ENCODE data around the gene SLC6A1. TPM values are rescaled to one million over a fixed set of nuclear protein-coding genes. Genes with fewer than 3 reads are reported as not detected.
A peak's percentile ranks its signal among the peaks of the same experiment; 100 is the strongest.

Gene SLC6A1
- total RNA-seq, 1 donor from 2014 or later, result 0.52 TPM

DNA sequence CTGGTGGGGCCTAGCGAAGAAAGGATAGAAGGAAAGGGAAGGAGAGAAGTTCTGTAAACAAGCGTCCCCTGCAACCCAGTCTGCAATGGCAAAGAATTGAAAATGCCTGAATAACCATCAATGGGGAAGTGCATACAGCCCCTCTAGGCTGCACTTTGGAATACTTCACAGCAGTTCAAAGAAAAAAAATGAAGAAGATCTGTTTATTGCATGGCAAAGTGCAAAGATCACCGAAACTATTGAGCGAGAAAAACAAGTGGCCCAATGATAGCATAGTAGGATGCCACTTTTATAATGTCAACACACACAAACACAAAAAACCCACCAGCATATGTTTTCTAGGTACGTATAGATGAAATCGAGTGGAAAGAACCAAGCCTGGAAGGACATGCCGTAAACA is 13.6 kb upstream of the SLC6A1 start:
- peaks cover 13% of the 10 kb centered on the region for H3K27me3 Mint-ChIP-seq (ENCODE audit: insufficient read depth, low read depth)
- H3F3A ChIP-seq (ENCODE audit: low read depth), result no peaks in the 10 kb centered on the region
- H3K36me3 Mint-ChIP-seq, result no peaks in the 10 kb centered on the region
- peaks cover 8% of the 10 kb centered on the region for H3K4me1 ChIP-seq
- no peaks in the 10 kb centered on the region for H3K36me3 ChIP-seq
- H3K27ac Mint-ChIP-seq, result peak overlapping the region; percentile 25
- H3K9ac ChIP-seq, result no peak overlapping the region
- no peak overlapping the region for H2AFZ ChIP-seq (replicated peaks)
- H3K79me2 ChIP-seq (ENCODE audit: low read depth), result no peaks in the 10 kb centered on the region
- no peaks in the 10 kb centered on the region for H4K20me1 ChIP-seq (ENCODE audit: low read depth)
- H3K9me3 ChIP-seq (ENCODE audit: low read depth), result no peaks in the 10 kb centered on the region
- H3K9me3 Mint-ChIP-seq, result peaks cover 2% of the 10 kb centered on the region
- H3K4me1 Mint-ChIP-seq, result peaks cover 27% of the 10 kb centered on the region
- no peak overlapping the region for H3K4me2 ChIP-seq
- H3K4me3 Mint-ChIP-seq, result no peak overlapping the region
- H3K27ac ChIP-seq, result no peak overlapping the region
- H3K4me3 ChIP-seq, result no peak overlapping the region
- TF ChIP-seq EZH2phosphoT487 (IDR thresholded peaks at IDR 0.05), result no peak
- no peak for TF ChIP-seq EZH2 (IDR thresholded peaks at IDR 0.05)
- TF ChIP-seq, protein P1, sequence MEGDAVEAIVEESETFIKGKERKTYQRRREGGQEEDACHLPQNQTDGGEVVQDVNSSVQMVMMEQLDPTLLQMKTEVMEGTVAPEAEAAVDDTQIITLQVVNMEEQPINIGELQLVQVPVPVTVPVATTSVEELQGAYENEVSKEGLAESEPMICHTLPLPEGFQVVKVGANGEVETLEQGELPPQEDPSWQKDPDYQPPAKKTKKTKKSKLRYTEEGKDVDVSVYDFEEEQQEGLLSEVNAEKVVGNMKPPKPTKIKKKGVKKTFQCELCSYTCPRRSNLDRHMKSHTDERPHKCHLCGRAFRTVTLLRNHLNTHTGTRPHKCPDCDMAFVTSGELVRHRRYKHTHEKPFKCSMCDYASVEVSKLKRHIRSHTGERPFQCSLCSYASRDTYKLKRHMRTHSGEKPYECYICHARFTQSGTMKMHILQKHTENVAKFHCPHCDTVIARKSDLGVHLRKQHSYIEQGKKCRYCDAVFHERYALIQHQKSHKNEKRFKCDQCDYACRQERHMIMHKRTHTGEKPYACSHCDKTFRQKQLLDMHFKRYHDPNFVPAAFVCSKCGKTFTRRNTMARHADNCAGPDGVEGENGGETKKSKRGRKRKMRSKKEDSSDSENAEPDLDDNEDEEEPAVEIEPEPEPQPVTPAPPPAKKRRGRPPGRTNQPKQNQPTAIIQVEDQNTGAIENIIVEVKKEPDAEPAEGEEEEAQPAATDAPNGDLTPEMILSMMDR (IDR thresholded peaks at IDR 0.05), result no peak
- peaks cover 6% of the 10 kb centered on the region for H3K27me3 ChIP-seq
- no peak for DNase-seq (ENCODE audit: low spot score)

DNA sequence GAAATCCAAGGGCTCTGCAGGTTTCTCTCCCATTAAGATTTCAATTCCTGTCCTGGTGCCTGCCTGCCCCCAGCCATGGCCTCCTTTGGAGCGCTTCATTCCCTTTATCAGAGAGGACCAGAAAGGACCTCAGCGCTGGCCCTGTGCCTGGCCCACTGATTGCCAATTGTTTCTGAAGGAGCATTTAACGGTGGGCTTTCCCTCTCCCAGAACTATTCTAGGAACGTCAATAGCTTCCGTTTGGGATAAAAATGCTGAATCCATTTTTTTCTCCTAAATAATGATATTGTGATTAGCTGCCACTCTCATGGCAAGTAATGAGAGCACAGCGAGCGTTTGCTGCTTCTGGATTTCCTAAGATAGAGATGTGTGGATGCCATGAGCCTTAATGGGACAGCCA is 12.2 kb upstream of the SLC6A1 start:
- Mint-ChIP-seq H3K36me3 (no peaks in the 10 kb centered on the region), H3K9me3 (peaks cover 2% of the 10 kb centered on the region), H3K27me3 (ENCODE audit: insufficient read depth, low read depth) (peaks cover 9% of the 10 kb centered on the region), H3K27ac (no peak overlapping the region), H3K4me3 (no peak overlapping the region), H3K4me1 (peaks cover 27% of the 10 kb centered on the region)
- DNase-seq (ENCODE audit: low spot score), result no peak
- Histone ChIP-seq H3K79me2 (ENCODE audit: low read depth) (no peaks in the 10 kb centered on the region), H2AFZ (replicated peaks) (no peak overlapping the region), H3K27ac (no peak overlapping the region), H3K4me2 (no peak overlapping the region), H3K9me3 (ENCODE audit: low read depth) (no peaks in the 10 kb centered on the region), H3K4me1 (peaks cover 8% of the 10 kb centered on the region), H3K9ac (no peak overlapping the region), H3K4me3 (no peak overlapping the region), H3K36me3 (no peaks in the 10 kb centered on the region), H4K20me1 (ENCODE audit: low read depth) (no peaks in the 10 kb centered on the region), H3F3A (ENCODE audit: low read depth) (no peaks in the 10 kb centered on the region), H3K27me3 (peaks cover 6% of the 10 kb centered on the region)
- TF ChIP-seq EZH2phosphoT487 (IDR thresholded peaks at IDR 0.05), result no peak
- TF ChIP-seq, protein P1 (IDR thresholded peaks at IDR 0.05), result no peak
- no peak for TF ChIP-seq EZH2 (IDR thresholded peaks at IDR 0.05)

DNA sequence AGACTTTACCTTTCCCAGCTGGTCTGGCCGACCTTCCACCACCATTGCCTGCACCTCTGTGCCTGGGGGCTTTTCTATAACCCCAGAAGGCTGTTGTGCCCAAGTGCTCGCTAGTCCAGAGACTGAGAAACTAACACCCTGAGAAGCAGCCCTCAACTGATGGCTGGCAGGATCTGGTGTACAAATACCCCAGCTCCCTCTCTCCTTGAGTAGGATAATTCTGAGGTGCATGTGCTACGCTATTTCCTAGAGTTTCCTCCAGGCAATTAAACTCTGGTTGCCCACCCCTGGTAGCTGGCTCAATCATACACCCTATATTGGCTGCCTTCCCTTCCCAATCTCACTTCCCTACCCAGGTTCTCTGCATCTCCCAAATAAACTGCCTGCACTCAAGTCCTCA is 11.5 kb upstream of the SLC6A1 start:
- TF ChIP-seq, protein P1 (IDR thresholded peaks at IDR 0.05), result no peak
- TF ChIP-seq EZH2 (IDR thresholded peaks at IDR 0.05), result no peak
- TF ChIP-seq EZH2phosphoT487 (IDR thresholded peaks at IDR 0.05), result no peak
- H3K36me3 ChIP-seq, result no peaks in the 10 kb centered on the region
- Mint-ChIP-seq H3K36me3 (no peaks in the 10 kb centered on the region), H3K27me3 (ENCODE audit: insufficient read depth, low read depth) (peaks cover 9% of the 10 kb centered on the region), H3K4me3 (no peak overlapping the region), H3K27ac (no peak overlapping the region), H3K4me1 (peaks cover 27% of the 10 kb centered on the region), H3K9me3 (peaks cover 2% of the 10 kb centered on the region)
- no peak overlapping the region for H2AFZ ChIP-seq (replicated peaks)
- peaks cover 6% of the 10 kb centered on the region for H3K27me3 ChIP-seq
- H3K27ac ChIP-seq, result no peak overlapping the region
- H4K20me1 ChIP-seq (ENCODE audit: low read depth), result no peaks in the 10 kb centered on the region
- no peak overlapping the region for H3K4me3 ChIP-seq
- DNase-seq (ENCODE audit: low spot score), result no peak
- H3K4me1 ChIP-seq, result peaks cover 8% of the 10 kb centered on the region
- H3K9me3 ChIP-seq (ENCODE audit: low read depth), result no peaks in the 10 kb centered on the region
- no peak overlapping the region for H3K4me2 ChIP-seq
- no peaks in the 10 kb centered on the region for H3K79me2 ChIP-seq (ENCODE audit: low read depth)
- H3K9ac ChIP-seq, result no peak overlapping the region
- no peaks in the 10 kb centered on the region for H3F3A ChIP-seq (ENCODE audit: low read depth)
